Measurements from ENCODE around the gene SLC9A9. TPM values are rescaled to one million over a fixed set of nuclear protein-coding genes. Genes with fewer than 3 reads are reported as not detected.

SLC9A9 gene
- polyA plus RNA-seq, 1 donor from 2014 or later: 0.54 TPM

DNA sequence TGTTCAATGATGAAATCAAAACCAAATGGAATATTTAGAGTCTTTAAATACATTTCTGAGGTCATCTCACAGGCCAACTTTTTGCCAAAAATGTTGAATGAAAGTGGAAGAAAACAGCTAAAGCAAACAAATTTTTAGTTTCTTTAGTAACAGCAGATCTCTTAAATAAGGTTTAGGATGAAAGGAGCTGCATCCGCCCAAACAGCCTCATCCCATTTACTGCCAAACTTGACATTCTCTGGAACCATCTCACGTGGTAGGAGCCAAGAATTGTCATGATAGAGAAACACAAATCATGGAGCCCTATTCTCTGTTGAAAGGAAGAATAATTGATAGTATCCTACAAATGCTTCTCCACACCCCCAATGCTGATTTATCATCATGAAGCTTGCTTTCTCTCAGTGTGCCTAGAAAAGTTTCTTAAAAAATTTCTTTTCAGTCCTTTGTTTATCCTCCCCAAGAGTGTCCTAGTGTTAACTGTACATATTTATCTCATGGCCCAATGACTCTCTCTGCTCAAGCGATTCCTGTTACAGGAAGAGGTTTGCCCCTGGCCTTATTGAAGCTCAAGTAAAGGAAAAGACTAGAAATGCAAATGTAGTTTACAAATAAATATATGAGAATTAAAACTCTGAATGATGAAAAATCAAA is 23.4 kb downstream of the SLC9A9 start (continued):
- TF ChIP-seq, protein P1, sequence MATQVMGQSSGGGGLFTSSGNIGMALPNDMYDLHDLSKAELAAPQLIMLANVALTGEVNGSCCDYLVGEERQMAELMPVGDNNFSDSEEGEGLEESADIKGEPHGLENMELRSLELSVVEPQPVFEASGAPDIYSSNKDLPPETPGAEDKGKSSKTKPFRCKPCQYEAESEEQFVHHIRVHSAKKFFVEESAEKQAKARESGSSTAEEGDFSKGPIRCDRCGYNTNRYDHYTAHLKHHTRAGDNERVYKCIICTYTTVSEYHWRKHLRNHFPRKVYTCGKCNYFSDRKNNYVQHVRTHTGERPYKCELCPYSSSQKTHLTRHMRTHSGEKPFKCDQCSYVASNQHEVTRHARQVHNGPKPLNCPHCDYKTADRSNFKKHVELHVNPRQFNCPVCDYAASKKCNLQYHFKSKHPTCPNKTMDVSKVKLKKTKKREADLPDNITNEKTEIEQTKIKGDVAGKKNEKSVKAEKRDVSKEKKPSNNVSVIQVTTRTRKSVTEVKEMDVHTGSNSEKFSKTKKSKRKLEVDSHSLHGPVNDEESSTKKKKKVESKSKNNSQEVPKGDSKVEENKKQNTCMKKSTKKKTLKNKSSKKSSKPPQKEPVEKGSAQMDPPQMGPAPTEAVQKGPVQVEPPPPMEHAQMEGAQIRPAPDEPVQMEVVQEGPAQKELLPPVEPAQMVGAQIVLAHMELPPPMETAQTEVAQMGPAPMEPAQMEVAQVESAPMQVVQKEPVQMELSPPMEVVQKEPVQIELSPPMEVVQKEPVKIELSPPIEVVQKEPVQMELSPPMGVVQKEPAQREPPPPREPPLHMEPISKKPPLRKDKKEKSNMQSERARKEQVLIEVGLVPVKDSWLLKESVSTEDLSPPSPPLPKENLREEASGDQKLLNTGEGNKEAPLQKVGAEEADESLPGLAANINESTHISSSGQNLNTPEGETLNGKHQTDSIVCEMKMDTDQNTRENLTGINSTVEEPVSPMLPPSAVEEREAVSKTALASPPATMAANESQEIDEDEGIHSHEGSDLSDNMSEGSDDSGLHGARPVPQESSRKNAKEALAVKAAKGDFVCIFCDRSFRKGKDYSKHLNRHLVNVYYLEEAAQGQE (IDR thresholded peaks at IDR 0.05; ENCODE audit: borderline replicate concordance): no peak
- TF ChIP-seq MXI1 (conservative IDR thresholded peaks at IDR 0.05; ENCODE audit: poor library complexity, severe bottlenecking) (no peak), SMC3 (conservative IDR thresholded peaks at IDR 0.05; ENCODE audit: poor library complexity) (no peak)

GRCh38 chr3:143822798-143823197 is 25.5 kb downstream of the SLC9A9 start:
- no peak overlapping the region for H3K9ac ChIP-seq (ENCODE audit: low read length)
- H3K9me2 ChIP-seq (ENCODE audit: insufficient read depth, low read length): no peaks in the 10 kb centered on the region
- H4K20me1 ChIP-seq (ENCODE audit: insufficient read depth): no peaks in the 10 kb centered on the region
- TF ChIP-seq SMC3 (conservative IDR thresholded peaks at IDR 0.05; ENCODE audit: poor library complexity) (no peak), TAF1 (IDR thresholded peaks at IDR 0.05; ENCODE audit: low read depth) (no peak), MXI1 (conservative IDR thresholded peaks at IDR 0.05; ENCODE audit: poor library complexity, severe bottlenecking) (no peak), EP300 (conservative IDR thresholded peaks at IDR 0.05; ENCODE audit: poor library complexity, severe bottlenecking) (no peak), RAD21 (conservative IDR thresholded peaks at IDR 0.05) (no peak), EZH2 (IDR thresholded peaks at IDR 0.05; ENCODE audit: borderline replicate concordance, insufficient read depth, low read length, poor library complexity, severe bottlenecking) (no peak), CTCF (IDR thresholded peaks at IDR 0.05; ENCODE audit: poor library complexity, severe bottlenecking) (no peak), POLR2AphosphoS5 (IDR thresholded peaks at IDR 0.05) (no peak)
- TF ChIP-seq, protein P1 (IDR thresholded peaks at IDR 0.05; ENCODE audit: borderline replicate concordance): no peak
- no peaks in the 10 kb centered on the region for H3F3A ChIP-seq (ENCODE audit: insufficient read depth, low read length, poor library complexity, severe bottlenecking)
- no peaks in the 10 kb centered on the region for H3K27me3 ChIP-seq (ENCODE audit: insufficient read depth, low read depth, low read length)
- no peak overlapping the region for H2AFZ ChIP-seq (ENCODE audit: low read depth, low read length)
- H3K4me2 ChIP-seq (ENCODE audit: low read length): no peak overlapping the region
- no peaks in the 10 kb centered on the region for H3K9me3 ChIP-seq (ENCODE audit: low read length)
- no peaks in the 10 kb centered on the region for H3K79me2 ChIP-seq (replicated peaks; ENCODE audit: insufficient read depth, low read length)
- H3K36me3 ChIP-seq (ENCODE audit: insufficient read depth, low read length): no peaks in the 10 kb centered on the region
- H3K4me3 ChIP-seq (ENCODE audit: low read length): no peak overlapping the region
- H3K27ac ChIP-seq (ENCODE audit: low read length): no peak overlapping the region
